ENCODE measurements around the gene TMSB4Y. TPM values are rescaled to one million over a fixed set of nuclear protein-coding genes. Genes with fewer than 3 reads are reported as not detected.

Gene TMSB4Y
- total RNA-seq, 2 experiments from 2014 or later: 4.7 to 9.7 TPM

- no peaks in the 10 kb centered on the region for H3K36me3 ChIP-seq (ENCODE audit: insufficient read depth, low read length)
- POLR2A ChIA-PET: no interaction called here
- TF ChIP-seq, protein P1, sequence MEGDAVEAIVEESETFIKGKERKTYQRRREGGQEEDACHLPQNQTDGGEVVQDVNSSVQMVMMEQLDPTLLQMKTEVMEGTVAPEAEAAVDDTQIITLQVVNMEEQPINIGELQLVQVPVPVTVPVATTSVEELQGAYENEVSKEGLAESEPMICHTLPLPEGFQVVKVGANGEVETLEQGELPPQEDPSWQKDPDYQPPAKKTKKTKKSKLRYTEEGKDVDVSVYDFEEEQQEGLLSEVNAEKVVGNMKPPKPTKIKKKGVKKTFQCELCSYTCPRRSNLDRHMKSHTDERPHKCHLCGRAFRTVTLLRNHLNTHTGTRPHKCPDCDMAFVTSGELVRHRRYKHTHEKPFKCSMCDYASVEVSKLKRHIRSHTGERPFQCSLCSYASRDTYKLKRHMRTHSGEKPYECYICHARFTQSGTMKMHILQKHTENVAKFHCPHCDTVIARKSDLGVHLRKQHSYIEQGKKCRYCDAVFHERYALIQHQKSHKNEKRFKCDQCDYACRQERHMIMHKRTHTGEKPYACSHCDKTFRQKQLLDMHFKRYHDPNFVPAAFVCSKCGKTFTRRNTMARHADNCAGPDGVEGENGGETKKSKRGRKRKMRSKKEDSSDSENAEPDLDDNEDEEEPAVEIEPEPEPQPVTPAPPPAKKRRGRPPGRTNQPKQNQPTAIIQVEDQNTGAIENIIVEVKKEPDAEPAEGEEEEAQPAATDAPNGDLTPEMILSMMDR (conservative IDR thresholded peaks at IDR 0.05; ENCODE audit: low read length): no peak
- TF ChIP-seq EZH2phosphoT487 (IDR thresholded peaks at IDR 0.05; ENCODE audit: borderline replicate concordance, low read depth, low read length): no peak
- H3K4me2 ChIP-seq (ENCODE audit: low read length): no peak overlapping the region
- CTCF ChIA-PET (ENCODE audit: unreplicated experiment): interaction anchor here (0.6 kb wide), 1 partner anchor 51 kb away, joined by 3 read pairs; the partner anchor contains the start of gene TMSB4Y
- intact Hi-C loops (cut with micrococcal nuclease; ENCODE audit: unreplicated experiment): loop anchor here (10.0 kb wide), 1 partner anchor 50 kb away; the partner anchor contains the start of gene TMSB4Y
- no peaks in the 10 kb centered on the region for H3K9me2 ChIP-seq (ENCODE audit: insufficient read depth, low read length)
- no peaks in the 10 kb centered on the region for H4K20me1 ChIP-seq (ENCODE audit: insufficient read depth, low read length)
- no TSS peak for BruUV-seq (replicated peaks)
- peaks cover 13% of the 10 kb centered on the region for H3K4me1 ChIP-seq (ENCODE audit: insufficient read depth, low read length, poor library complexity, severe bottlenecking)
- H2AFZ ChIP-seq (ENCODE audit: low read length): no peak overlapping the region
- no peak overlapping the region for H3K27ac ChIP-seq (ENCODE audit: low read depth, low read length, poor library complexity, severe bottlenecking)
- no peaks in the 10 kb centered on the region for H3K9me3 ChIP-seq (ENCODE audit: low read length)
- no peak for DNase-seq (ENCODE audit: low spot score)
- H3K4me3 ChIP-seq (ENCODE audit: low read depth, low read length, poor library complexity, severe bottlenecking): no peak overlapping the region
- no peaks in the 10 kb centered on the region for H3K79me2 ChIP-seq (ENCODE audit: insufficient read depth, low read depth, low read length)
Observed at GRCh38 chrY:13754661-13755060, 51.0 kb downstream of the TMSB4Y start.

Other genes with a start within 250 kb of the TMSB4Y start
- 28.9 and 35.8 TPM in 2 replicates for gene UTY, start 223.9 kb upstream of the TMSB4Y start, total RNA-seq (2014; rRNA removed; shearing (Covaris generic))
- 36.7 and 39.2 TPM in 2 replicates for gene UTY, start 223.9 kb upstream of the TMSB4Y start, total RNA-seq (2022)

Data from OCI-LY7 (cell line).